ENCODE results near the gene RXRA. TPM values are rescaled to one million over a fixed set of nuclear protein-coding genes. Genes with fewer than 3 reads are reported as not detected.

The RXRA gene
- total RNA-seq, 1 donor from 2014 or later = 20.5 TPM

DNA sequence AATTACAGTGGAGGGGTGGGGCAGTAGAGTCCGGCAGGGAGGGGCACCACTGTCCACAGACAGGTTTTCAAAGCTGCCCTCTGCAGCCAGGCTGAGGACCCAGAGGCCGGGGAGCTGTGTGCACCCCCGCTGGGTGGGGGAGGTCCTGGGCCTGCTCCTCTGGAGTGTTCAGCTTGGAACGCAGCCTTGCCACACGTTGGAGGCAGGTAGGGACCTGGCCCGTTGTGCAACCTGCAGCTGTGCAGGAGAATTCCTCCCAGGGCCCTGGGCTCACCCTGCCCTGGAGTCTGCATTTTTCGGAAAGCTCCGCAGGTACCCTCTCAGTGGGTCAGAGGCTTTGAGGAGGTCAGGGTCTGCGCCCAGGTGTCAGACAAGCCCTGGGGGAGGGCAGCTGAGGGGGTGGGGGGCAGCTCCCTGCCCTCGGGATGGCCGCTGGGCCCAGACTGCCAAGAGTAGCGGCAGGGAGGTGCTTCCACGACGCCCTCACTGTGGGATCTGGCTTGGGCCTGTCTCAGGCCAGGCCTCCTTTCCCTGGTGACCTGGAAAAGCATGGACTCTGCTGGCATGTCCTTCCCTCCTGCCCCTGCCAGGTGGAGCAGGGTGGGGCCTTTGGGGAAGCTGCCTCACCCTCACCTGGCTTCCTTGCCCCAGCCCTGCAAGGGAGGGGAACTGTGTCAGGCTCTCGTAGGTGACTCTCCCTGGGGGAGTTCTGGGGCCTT is 29.5 kb downstream of the RXRA start:
- no peak overlapping the region for H3K27ac Mint-ChIP-seq (ENCODE audit: unreplicated experiment)
- H3K4me1 Mint-ChIP-seq (ENCODE audit: low read depth, unreplicated experiment) = peaks cover 13% of the 10 kb centered on the region
- peaks cover 6% of the 10 kb centered on the region for H3K9me3 Mint-ChIP-seq (ENCODE audit: unreplicated experiment)
- H3K4me3 Mint-ChIP-seq (ENCODE audit: unreplicated experiment) = no peak overlapping the region
- TF ChIP-seq, protein P1, sequence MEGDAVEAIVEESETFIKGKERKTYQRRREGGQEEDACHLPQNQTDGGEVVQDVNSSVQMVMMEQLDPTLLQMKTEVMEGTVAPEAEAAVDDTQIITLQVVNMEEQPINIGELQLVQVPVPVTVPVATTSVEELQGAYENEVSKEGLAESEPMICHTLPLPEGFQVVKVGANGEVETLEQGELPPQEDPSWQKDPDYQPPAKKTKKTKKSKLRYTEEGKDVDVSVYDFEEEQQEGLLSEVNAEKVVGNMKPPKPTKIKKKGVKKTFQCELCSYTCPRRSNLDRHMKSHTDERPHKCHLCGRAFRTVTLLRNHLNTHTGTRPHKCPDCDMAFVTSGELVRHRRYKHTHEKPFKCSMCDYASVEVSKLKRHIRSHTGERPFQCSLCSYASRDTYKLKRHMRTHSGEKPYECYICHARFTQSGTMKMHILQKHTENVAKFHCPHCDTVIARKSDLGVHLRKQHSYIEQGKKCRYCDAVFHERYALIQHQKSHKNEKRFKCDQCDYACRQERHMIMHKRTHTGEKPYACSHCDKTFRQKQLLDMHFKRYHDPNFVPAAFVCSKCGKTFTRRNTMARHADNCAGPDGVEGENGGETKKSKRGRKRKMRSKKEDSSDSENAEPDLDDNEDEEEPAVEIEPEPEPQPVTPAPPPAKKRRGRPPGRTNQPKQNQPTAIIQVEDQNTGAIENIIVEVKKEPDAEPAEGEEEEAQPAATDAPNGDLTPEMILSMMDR (IDR thresholded peaks at IDR 0.05; ENCODE audit: partially characterized antibody, unreplicated experiment) = no peak
- H3K27me3 Mint-ChIP-seq (ENCODE audit: unreplicated experiment) = peaks cover 8% of the 10 kb centered on the region
- DNase-seq = no peak
- H3K36me3 Mint-ChIP-seq (ENCODE audit: unreplicated experiment) = no peaks in the 10 kb centered on the region

DNA sequence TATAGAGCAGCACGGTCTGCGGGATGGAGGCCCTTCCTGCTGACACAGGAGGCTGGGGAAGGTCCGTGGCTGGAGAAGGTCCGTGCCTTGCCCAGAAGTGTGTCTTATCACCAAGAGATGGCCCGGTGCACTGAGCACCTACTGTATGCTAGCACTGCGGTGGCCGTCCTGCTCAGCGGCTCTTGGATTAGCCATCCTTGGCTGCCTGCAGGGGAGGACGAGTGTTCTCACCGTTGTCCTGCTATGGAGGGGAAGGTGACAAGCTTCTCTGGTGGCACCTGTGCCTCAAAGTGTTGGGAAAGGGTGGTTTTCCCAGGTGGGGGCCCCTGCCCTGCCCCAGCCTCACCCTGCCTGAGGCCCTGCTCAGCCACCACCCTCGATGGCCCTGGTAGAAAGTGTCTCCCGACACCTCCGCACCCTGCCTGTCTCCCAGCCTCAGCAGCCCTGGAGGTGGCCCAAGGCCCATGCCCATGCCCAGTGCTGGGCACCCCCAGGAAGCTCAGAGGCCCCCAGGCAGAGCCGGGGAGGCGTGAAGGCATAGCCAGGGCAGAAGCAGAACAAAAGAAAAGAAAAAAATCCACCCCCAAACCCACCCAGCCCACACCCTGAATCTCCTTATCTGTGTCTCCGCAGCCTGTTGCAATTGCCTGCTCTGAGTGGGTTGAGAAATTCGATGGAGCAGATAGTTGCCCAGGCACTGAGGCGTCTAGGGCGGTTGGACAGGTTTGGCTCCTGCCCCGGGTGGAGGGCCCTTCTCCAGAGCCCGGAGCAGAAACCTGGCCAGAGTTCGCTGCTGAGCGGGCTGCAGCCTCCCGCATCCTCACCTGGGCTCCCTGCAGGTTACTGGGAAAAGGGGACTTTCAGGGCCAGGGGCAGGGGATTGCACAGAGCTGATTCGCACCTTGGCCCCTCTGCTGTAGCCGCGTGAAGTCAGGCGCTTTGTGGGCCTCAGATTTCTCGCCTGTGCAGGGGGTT is 30.5 kb downstream of the RXRA start:
- peaks cover 8% of the 10 kb centered on the region for H3K27me3 Mint-ChIP-seq (ENCODE audit: unreplicated experiment)
- TF ChIP-seq, protein P1 (IDR thresholded peaks at IDR 0.05; ENCODE audit: partially characterized antibody, unreplicated experiment) = no peak
- H3K9me3 Mint-ChIP-seq (ENCODE audit: unreplicated experiment) = peaks cover 4% of the 10 kb centered on the region
- no peaks in the 10 kb centered on the region for H3K36me3 Mint-ChIP-seq (ENCODE audit: unreplicated experiment)
- peaks cover 6% of the 10 kb centered on the region for H3K4me1 Mint-ChIP-seq (ENCODE audit: low read depth, unreplicated experiment)
- H3K27ac Mint-ChIP-seq (ENCODE audit: unreplicated experiment) = no peak overlapping the region
- no peak overlapping the region for H3K4me3 Mint-ChIP-seq (ENCODE audit: unreplicated experiment)
- no peak for DNase-seq

DNA sequence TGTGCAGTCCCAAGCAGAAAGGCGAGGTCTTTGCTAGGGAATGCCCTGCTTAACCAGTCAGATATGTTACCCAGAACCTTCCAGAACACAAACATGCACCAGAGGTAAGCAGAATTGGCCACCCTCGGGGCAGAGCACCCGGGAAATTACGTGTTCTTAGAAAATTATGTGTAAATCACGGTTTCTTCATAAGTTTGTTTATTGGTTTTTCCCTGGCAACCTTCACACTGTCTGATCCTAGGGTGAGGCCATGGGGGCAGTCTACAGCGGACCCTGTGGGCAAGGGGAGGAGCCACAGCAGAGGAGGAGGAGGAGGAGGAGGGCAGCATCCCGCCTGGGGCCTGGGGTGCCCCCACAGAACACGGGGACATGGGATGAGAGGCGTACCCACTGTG is 31.4 kb downstream of the RXRA start:
- Mint-ChIP-seq H3K4me1 (ENCODE audit: low read depth, unreplicated experiment) (peaks cover 5% of the 10 kb centered on the region), H3K4me3 (ENCODE audit: unreplicated experiment) (no peak overlapping the region), H3K36me3 (ENCODE audit: unreplicated experiment) (no peaks in the 10 kb centered on the region), H3K27me3 (ENCODE audit: unreplicated experiment) (peaks cover 8% of the 10 kb centered on the region), H3K27ac (ENCODE audit: unreplicated experiment) (no peak overlapping the region), H3K9me3 (ENCODE audit: unreplicated experiment) (peaks cover 4% of the 10 kb centered on the region)
- no peak for DNase-seq
- TF ChIP-seq, protein P1 (IDR thresholded peaks at IDR 0.05; ENCODE audit: partially characterized antibody, unreplicated experiment) = no peak

DNA sequence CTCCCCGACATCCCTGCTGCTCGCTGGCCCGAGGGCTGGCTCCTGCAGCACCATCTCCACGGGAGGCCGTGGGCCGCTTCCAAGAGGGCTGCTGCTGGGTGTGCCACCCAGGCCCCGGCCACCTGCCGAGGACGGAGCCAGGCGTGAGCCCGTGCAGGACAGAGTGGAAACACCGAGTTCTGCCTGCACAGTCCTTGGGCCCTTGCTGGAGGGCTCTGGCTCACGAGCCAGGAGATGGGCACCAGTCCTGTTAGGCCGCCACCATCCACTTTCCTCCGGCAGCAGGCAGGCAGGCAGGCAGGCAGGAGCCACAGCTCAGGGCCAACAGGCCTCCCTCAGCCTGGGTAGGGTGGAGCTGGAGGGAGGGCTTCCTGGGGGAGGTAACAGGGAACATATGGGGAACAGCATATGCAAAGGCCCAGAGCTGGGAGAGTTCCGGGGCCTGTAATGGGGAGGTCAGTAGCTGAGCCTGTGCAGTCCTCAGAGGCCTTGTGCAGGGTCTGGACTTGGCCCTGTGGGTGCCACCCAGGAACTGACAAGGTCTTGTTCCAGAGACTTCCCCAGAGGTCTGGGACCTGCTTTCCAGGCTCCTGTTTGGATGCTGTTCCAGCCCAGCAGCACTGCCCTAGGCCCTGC is 31.9 kb downstream of the RXRA start:
- no peaks in the 10 kb centered on the region for H3K36me3 Mint-ChIP-seq (ENCODE audit: unreplicated experiment)

More for the DNA sequence above, 31.9 kb downstream of the RXRA start:
- TF ChIP-seq, protein P1 (IDR thresholded peaks at IDR 0.05; ENCODE audit: partially characterized antibody, unreplicated experiment) = no peak
- Mint-ChIP-seq H3K4me3 (ENCODE audit: unreplicated experiment) (no peak overlapping the region), H3K9me3 (ENCODE audit: unreplicated experiment) (peaks cover 2% of the 10 kb centered on the region), H3K4me1 (ENCODE audit: low read depth, unreplicated experiment) (peaks cover 3% of the 10 kb centered on the region), H3K27ac (ENCODE audit: unreplicated experiment) (no peak overlapping the region), H3K27me3 (ENCODE audit: unreplicated experiment) (peaks cover 7% of the 10 kb centered on the region)
- no peak for DNase-seq

Measured in glutamatergic neuron (in vitro differentiated cells).